SK-N-MC (cell line): ENCODE results near the gene ADAM11.
"Not testable (repeated sequence)": the region's sequence is repeated elsewhere in the genome, so short reads cannot be mapped to it uniquely, and the experiment has no call there.

Experiments used
- EZH2 ChIP-seq: fragments of 200-600 bp; sonication (generic); IDR thresholded peaks from one replicate; pipeline ENCODE4 v1.6.1; 2017; ENCODE audit warnings: antibody characterized with exemption
- POLR2AphosphoS5 ChIP-seq: IDR thresholded peaks from 2 replicates; pipeline ENCODE4 v1.6.1; 2012; ENCODE audit warnings: mild to moderate bottlenecking, low read depth, low read length, borderline replicate concordance

DNA sequence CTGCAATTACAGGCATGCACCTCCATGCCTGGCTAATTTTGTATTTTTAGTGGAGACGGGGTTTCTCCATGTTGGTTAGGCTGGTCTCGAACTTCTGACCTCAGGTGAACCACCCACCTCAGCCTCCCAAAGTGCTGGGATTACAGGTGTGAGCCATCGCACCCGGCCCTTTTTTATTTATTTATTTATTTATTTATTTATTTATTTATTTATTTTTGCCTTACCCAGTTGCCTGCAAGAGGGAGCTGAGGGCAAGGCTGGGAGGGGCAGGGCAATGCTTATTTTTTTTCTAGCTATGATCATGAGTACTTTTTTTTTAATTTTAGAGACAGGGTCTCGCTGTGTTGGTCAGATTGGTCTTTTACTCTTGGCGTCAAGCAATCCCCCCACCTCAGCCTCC lies 32.7 kb upstream of the ADAM11 start:
- not testable (repeated sequence) for TF ChIP-seq POLR2AphosphoS5, EZH2
